Raji (cell line): ENCODE results near the gene RASAL1.

Experiments used
- POLR2A ChIP-seq: IDR thresholded peaks from 2 replicates; pipeline ENCODE4 v1.6.1; 2011; ENCODE audit warnings: low read depth, low read length, control low read depth; ENCODE audit not compliant: insufficient read depth

The RASAL1 gene

GRCh38 chr12:113102811-113103210 lies 32.8 kb downstream of the RASAL1 start:
- TF ChIP-seq POLR2A = no peak

- no peak for TF ChIP-seq POLR2A
These were observed 33.8 kb downstream of the RASAL1 start for GRCh38 chr12:113101751-113102150.

DNA sequence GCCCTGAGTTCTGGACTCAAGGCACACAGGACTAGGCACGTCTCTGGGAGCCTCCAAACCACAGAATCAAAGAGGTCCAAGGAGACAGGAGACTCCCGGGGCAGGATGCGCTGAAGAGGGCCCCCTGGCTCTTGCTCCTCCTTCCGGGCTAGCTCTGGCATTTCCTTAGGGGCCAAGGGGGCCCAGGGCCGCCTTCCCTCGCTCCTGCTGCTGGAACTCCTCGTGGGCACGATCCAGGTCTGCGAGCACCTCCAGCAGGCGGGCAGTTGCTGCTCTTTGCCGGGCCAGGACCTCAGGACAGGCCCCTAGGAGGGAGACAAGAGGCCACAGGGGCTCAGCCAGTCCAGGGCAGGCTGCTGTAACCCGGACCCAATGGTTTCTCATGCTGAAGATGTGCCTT lies 35.8 kb downstream of the RASAL1 start:
- TF ChIP-seq POLR2A = no peak

DNA sequence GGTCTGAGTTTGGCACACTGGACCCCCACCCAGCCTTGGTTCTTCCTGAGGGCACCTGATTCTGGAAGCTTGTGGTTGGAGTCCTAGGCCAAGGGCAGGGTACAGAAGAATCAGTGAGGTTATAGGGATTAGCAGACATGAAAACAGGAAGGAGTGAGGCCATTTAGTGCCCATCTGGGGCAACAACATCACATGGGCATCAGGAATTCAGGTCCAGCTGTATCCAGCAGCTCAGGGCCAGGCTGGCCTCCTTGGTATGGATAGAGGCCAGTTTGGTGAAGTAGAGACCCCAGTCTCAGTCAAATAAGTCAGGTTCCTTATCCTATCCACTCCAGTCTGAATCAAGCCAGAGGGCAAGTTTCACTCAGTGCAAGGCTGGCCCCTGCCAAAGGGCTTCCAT lies 36.2 kb downstream of the RASAL1 start:
- no peak for TF ChIP-seq POLR2A

GRCh38 chr12:113098441-113099028 lies 37.0 kb downstream of the RASAL1 start:
- no peak for TF ChIP-seq POLR2A

DNA sequence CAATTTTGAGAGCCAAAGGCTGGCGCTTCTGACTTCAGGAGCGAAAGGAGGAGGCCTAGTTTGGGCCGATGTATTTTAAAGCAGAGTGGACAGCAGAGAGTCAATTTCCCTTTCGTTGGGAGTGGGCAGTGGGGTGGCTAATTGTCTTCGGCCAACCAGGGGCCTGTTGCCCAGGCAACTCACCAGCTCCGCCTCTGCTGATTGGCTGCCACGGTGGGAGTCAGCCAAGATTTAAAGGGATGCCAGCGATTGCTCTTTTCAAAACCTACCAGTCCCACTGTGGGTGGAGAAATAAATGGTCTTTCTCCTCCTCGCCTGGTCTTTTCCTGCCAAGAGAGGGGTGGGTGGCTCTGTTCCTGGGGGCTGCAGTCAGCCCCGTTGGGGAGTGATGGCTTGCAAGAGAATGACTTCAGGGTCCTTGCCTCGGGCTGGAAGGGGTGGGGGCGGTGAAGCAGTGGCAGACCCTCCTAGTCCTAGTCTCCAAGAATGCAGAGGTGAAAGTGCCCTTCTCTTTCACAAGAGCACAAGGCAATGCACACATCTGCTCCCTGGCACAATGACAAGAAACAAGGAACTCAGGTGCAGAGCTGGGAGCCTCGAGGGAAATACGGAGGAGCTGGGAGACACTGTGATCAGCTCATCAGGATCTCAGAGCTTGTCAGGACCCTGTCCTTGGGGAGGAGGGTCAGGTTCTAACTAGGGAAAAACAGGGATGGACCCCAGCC lies 37.7 kb downstream of the RASAL1 start:
- no peak for TF ChIP-seq POLR2A

DNA sequence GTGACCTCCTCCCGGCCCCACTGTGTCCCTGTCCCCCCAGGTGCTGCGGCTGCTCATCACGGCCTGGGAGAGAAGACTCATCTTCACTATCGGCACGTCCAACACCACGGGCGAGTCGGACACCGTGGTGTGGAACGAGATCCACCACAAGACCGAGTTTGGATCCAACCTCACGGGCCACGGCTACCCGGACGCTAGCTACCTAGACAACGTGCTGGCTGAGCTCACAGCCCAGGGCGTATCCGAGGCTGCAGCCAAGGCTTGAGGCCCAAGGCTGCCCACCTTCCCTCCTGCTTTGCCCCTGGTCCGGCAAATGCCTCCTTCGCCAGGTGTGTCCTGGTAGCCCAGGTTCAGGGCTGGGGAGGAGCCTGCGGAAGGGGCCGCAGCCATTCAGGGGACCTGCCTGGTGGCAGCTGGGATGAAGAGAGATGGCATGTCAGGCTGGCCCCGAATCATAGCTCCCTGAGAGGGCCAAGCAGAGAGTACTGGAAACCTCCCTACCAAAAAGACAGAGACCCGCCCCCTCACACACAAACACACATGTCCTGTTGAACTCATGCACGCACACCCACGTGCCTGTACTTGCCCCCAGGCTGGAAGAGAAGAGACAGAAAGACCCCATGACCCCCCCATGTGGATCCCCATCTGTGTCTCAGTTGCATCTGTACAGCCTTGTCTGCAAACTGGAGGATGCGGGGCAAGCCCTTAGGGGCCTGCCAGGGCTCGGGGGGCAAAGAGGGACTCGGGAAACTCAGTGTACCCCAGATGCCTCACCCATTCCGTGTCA lies 38.7 kb downstream of the RASAL1 start:
- no peak for TF ChIP-seq POLR2A

- TF ChIP-seq POLR2A = no peak
These were observed 40.2 kb downstream of the RASAL1 start for GRCh38 chr12:113095405-113095804.

- no peak for TF ChIP-seq POLR2A
These were observed 40.8 kb downstream of the RASAL1 start for GRCh38 chr12:113094738-113095137.

- no peak for TF ChIP-seq POLR2A
These were observed 42.0 kb downstream of the RASAL1 start for GRCh38 chr12:113093409-113094101.

GRCh38 chr12:113092607-113093408 lies 42.8 kb downstream of the RASAL1 start:
- TF ChIP-seq POLR2A = no peak

- TF ChIP-seq POLR2A = no peak
These were observed 44.1 kb downstream of the RASAL1 start for GRCh38 chr12:113091506-113091905.

GRCh38 chr12:113090740-113091139 lies 44.8 kb downstream of the RASAL1 start:
- TF ChIP-seq POLR2A = no peak

DNA sequence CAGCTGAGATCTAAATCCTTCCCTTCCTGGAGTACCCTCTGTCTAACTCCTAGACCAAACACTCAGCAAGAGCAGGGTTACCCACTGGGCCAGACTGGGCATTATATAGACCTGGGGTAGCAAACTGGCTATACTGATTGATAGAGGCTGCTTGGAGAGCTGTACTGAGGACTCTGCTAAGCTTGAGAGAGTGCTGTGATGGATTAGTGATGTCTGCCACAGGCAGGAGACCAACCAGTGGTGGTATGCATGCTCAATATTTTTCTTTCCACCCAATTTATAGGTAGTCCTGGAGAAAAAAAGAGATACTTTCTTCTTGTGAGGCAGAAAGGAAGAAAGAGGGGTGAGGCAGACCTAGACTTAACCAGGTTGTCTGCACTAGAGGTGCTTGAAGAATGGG lies 45.7 kb downstream of the RASAL1 start:
- no peak for TF ChIP-seq POLR2A

- no peak for TF ChIP-seq POLR2A
These were observed 46.4 kb downstream of the RASAL1 start for GRCh38 chr12:113088971-113089756.

GRCh38 chr12:113088037-113088436 lies 47.5 kb downstream of the RASAL1 start:
- TF ChIP-seq POLR2A = no peak
